ENCODE data around the gene C2orf66.

C2orf66 gene

DNA sequence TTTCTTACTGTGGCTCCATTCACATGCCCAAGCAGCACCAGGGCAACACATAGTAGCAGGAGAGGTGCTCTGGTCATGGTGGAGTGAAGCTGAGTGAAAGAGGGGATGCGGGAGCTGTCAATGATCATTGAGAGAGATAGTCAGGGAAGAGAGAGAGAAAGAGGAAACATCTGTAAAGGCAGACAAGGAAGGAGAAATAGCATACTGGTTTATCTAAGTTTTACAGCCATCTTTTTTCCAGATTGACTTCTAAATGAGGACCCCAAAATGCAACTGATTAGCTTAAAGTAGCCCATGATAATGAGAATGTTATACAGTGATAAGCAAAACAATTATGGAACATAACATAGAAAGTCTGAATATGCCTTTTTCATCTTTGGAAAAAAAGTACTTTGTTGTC, at the start of gene C2orf66:
C2orf66 (minus strand) TSS at position 96 of the 400 bp plus-strand sequence; CDS start at position 77, 19 bp downstream.
- no peak for DNase-seq (ENCODE audit: low read depth, low spot score)

DNA sequence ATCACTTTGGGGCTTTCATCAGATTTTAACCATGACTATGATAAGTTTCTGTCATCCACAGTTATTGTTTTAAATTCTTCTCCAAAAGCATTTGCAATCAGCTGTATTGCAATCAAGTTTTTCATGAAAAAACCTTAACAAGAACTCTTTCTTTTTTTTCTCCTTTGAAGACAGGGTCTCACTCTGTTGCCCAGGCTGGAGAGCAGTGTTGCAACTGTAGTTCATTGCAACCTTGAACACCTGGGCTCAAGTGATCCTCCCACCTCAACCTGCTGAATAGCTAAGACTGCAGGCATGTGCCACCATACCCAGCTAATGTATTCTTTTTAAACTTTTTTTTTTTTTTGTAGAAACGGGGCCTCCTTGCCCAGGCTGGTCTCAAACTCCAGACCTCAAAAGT, 45.5 kb upstream of the C2orf66 start:
- DNase-seq (ENCODE audit: low read depth, low spot score), result no peak

DNA sequence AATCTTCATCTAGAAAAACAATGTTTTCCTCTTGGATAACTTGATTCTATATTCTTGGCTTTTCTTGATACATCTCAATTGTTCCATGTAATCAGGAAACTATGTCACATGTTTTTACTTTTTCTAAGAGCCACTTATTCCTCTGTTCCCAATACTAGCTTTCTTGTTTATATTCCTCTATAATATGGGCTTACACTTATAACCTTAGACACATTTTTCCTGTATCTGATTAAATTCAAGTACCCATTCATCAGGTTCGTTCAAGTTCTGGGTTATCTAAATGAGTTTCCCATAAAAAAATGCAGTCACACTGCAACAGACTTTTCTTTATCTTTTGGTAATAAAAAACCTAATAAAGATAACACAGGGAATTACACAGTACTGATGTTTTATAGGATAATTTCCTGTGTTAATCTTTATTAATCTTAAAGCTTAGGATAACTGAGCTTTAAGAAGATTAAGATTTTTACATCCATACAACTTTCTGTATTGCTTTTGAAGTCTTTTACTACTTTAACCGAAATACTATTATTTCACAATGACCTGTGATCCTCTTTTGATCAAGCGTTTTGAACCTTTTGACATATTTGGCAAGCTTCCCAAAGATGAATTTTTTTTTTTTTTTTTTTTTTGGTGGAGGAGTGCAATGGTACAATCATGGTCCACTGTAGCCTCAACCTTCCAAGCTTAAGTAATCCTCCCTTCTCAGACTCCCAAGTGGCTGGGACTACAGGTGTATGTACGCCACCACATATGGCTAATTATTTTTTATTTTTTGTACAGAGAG, 44.3 kb upstream of the C2orf66 start:
- DNase-seq (ENCODE audit: low read depth, low spot score), result no peak

DNA sequence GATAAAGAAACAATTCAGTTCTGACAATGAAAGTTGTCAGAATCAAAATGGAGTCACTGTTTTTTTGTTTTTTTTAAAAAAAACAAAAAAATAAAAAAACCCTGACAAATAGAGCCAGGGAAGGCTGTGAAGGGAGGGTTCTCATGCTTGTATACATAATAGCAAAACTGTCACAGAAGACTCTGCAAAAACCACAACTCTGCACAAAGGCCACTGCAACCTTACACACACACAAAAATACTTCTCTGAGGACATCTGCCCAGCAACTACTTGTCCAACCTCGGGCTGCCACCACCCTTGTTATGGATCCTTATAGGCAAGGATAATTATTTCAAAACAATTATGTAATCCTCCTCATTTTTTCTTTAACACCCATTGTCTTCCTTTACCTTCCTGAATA, 41.9 kb upstream of the C2orf66 start:
- no peak for DNase-seq (ENCODE audit: low read depth, low spot score)

DNA sequence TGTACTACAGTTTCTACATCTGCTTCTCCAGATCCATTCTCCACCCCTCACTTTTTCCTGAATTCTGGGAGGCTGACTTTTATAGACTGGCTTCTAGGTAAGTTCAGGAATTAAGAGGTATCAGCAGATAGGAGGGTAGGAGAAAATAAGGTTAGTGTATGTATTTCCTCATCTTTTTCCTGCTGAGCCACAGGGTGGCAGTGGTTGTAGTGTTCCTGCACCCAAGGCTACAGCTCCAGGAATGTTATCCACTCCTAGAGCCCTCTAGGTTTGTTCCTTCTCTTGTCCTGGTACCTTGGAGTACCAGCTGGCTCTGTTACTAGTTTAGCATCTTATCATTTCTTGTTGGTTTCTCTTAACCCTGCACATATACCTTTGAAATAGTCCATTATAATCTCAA, 40.7 kb upstream of the C2orf66 start:
- no peak for DNase-seq (ENCODE audit: low read depth, low spot score)

DNA sequence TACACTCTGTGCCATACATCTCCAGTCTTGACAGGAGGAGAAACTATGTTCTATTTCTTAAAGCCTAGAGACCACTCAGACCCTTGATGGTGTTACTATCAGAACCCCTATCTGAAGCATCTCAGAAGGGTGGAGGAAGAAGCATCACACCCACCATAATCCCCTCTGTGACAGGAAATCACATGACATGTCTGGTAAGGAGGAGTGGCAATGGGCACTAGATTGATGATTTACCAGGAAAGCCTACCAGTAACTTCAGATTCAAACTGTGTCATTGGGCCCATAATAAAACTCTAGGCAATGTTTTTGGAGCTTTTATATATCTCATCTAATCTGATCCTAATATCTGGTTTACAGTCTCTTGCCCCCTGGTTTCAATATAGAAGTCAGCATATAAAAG, 37.1 kb upstream of the C2orf66 start:
- DNase-seq (ENCODE audit: low read depth, low spot score), result no peak

DNA sequence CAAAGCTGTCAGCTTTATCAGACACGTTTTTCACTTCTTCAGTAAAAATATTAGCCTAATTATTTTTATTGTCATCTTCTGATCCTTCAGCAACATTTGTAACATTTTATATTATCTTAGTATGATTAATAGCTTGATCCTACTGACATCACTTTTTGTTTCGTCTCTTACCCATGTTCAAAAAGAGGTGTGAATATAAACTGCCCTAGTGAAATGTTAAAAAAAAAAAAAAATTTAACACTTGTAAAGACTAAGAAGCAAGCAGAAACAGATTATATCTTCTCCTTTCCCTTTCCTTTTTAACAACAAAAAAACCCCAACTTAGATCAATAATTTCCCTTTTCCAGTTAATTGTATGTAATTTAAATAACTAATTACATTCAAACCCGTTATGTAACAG, 36.2 kb upstream of the C2orf66 start:
- DNase-seq (ENCODE audit: low read depth, low spot score), result no peak

DNA sequence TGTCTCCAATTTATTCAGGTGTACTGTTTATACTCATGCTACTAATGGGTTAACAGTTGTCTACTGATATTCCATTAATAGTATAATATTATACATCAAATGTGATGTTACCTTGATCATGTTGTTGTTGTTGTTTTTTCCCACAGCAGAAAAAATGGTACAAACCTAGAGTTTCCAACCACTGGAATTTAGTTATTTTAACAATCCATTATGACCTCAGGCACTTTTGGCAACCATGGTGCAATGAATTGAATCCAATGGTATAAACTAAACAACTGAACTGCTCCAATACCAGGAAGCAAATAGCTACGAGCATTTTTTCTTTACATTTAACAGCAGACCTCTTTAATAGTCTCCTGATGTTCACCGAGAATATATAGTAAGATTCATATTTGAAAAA, 31.0 kb upstream of the C2orf66 start:
- no peak for DNase-seq (ENCODE audit: low read depth, low spot score)

DNA sequence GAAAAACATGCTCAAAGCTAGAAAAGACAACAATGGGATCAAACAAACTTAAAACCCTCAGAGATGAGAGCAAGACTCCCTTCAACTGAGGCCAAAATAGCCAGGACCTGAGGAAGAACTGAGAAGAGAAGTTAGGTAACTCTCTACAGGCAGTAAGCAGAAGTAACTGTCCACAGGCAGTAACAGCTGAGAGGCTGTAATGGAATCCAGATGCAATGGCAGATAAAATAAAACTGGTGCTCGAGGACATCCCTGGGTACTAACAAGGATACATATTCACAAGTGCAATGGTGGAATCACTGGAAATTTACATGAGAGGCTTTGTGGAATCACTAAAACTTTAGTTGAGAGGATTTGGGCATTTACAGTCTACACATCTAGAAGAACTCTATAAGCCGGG, 30.4 kb upstream of the C2orf66 start:
- no peak for DNase-seq (ENCODE audit: low read depth, low spot score)

DNA sequence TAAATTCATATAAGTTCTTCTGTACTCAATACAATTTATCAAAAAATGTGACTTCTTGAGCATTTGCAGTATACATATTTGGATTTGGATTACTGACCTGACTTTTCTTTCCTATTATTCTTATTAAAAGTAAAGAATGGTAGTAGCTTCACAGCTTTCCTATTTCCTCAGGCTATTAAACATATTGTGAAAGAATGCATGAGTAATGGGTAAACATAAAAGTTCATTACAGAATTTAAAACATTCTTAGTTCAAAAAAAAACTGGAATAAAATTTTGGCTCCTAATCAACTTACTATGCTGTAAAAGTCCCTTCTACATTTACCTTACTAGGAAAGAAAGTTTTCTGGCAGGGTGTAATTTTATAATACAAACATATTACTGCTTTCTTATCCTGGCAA, 27.3 kb upstream of the C2orf66 start:
- DNase-seq (ENCODE audit: low read depth, low spot score), result no peak

DNA sequence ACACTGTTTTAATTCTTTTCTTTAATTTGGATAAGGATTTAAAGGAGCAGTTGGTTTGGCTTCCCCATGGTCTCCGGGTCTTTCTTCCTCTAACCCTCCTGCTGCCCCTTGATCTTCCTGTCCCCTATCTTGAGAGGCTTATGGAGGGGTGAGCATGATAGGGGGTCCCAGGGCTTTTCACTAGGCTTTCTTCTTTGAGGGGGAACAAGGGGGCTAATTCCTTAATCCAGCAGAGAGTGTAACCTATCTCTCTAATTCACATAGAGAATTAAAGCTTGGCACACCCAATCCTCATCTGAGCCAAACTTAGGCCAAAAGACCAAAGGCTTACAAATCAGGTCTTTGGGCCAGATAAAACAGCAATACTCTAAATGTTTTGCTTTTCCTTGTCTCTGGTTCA, 21.5 kb upstream of the C2orf66 start:
- DNase-seq (ENCODE audit: low read depth, low spot score), result no peak

DNA sequence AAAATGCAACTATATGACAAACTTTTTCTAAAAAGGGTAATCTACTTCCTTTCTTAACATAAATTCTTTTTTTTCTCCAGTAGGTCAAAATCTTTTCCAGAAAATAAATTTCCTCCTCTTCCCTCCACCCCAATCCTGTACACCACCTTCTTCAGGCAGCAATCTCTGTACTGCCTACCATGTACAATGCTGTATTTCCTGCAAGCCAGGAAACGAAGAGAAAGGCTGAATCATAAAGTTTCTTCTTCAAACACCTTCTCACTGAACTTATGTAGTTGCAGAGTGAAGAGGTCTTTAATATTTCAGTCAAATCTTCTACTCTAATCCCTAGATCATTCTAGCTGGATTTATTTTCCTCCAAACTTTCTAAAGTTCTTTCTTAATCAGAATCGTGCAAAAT, 18.2 kb upstream of the C2orf66 start:
- no peak for DNase-seq (ENCODE audit: low read depth, low spot score)

DNA sequence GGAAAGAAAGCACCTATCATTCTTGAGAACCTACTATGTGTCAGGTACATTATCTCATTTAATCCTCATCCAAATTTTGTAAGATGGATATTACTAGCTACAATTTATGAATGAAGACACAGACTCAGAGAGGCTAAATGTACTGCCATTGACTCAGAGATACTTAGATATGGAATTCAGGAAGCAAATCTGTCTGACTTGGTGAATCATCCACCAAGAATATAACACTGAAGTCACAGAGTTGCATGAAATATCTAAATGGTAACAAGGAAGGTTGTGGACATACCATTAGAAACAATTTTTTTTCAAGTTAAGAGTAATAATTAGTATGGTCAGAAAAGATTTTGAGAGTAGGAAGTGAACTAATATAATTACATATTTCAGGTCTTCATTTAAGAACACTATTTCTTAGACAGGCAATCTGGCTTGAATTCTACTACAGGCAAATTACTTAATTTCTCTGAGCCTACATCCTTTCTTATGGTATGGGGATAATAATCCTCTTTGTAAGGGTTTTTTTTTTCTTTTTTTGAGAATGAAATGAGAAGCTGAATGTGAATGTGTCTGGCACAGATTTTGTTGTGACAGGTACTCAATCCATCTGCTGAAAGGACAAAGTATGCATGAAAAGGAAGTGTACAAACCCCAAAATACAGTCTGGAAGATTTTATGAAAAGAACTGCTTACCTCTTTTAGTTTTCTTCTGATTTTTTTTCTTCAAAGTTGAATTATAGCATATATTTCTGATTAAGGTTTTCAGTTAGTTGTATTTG, 14.8 kb upstream of the C2orf66 start:
- no peak for DNase-seq (ENCODE audit: low read depth, low spot score)

DNA sequence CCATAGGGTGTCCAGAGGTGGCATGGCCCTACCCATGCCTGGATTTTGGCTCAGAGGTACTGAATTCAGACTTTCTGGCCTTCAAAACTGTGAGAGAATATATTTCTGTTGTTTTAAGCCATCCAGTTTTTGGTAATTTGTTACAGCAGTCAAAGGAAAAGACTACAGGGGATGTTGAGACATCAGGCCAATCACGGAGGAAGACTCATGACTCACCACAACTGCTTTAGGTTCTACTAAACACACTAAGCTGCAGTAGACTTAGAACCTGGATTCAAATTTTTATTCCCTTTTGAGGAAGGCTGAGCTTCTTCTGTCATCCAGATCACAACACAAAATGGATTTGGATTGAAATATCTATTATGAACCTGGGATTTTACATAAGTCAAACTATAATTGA, 12.0 kb upstream of the C2orf66 start:
- no peak for DNase-seq (ENCODE audit: low read depth, low spot score)

DNA sequence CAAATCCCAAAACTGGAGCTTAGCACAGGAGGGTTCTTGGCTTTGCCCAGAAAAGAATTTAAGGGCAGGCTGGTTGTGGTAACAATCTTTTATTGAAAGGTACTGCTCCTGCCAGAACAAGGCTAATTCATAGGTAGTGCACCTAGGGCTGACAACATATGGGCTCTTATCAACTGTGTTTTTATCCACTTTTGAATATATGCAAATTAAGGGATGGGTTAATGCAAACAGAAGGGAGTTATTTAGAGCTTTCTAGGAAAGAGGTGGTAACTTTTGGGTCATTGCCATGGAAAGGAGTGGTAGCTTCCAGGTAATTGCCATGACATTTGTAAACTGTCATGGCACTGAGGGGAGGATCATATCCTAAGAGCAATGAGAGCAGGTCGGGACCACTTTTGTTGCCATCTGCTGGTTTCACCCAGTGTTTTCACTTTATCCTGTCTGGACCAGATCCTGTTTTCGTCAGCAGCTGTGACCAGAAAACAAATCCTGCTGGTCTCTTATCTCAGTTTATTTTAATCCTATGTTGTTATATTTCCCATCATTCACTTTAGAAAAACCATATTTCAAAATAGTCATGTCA, 981 bp downstream of the C2orf66 start:
- no peak for DNase-seq (ENCODE audit: low read depth, low spot score)

DNA sequence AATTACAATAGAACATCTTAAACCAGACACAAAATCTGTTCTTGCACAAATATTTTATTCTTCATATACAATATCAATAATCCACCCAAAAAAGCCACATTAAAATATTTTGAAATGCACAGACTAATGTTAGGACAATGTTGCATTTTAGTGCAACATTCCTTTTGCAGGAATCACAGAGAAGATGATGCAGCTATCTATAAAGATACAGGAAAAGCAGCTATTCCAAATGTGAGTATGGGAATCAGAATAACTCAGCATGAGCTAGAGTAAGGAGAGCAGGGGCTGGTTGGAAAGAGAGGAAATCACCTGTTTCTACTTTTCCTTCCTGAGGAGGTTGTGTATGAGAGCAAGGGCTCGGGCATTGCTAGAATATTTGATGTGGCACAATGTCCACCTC, 4.8 kb downstream of the C2orf66 start:
- DNase-seq (ENCODE audit: low read depth, low spot score), result no peak

DNA sequence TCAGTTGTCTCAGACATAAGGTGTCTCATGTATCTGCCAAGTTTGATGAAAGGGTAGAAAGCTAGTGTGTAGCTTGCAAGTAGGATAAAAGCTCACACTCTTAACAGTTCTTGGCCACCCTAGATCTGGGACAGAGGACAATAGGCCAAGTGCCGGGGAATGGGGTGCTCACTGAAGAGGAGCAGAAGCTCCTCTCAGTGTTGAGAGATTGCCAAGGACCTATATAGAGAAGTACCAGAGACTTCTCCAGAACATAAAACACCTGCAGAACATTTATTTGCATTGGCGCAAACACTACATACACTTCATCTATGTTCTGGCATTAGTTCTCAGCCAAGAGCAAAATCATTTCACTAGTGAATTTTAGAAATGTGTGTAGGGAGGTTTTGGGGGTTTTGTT, 6.8 kb downstream of the C2orf66 start:
- DNase-seq (ENCODE audit: low read depth, low spot score), result no peak

DNA sequence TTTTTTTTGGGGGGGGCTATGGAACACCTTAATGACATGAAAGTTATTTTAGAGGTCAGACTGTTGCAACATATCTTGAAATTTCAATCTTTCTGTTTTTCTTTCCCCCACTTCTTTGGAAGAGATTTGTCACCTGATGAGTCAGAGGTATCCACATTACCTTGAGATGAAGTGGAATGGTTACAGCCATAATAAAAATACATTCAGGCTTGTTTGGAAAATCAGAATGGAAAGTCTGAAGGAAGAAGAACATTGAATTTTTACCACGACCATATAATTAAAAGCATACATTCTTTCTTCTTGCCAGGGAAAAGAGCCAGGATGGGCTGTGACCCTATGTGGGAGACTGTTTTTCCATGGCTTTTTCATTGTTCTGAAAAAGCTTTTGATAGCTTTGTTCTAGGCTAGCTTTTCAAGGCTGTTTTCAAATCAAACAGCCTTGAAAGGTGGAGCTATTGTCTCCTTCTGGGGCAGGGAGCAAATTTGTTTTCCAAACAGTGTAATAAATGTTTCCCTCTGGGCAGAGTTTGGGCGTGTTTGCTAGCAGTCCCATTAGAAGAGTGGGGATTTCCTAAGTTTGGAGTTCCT, 7.4 kb downstream of the C2orf66 start:
- no peak for DNase-seq (ENCODE audit: low read depth, low spot score)

DNA sequence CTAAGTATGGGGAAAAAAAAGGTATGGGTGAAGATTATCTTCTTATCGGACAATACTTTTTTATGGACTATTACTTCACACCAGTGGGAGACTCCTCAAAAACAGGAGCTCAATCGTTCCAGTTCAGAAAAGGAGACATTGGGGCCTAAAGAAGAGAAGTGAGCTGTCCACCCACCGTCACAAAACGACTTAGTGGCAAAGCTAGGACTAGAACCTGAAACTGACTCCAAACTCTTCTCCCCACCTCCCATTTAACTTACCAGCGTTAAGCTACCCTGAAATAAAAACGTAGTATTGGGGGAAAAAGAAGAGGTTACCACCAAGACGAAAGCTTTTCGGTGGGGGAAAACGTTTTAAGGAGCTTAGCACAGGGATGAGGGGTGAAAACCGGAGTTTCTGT, 10.2 kb downstream of the C2orf66 start:
- no peak for DNase-seq (ENCODE audit: low read depth, low spot score)

DNA sequence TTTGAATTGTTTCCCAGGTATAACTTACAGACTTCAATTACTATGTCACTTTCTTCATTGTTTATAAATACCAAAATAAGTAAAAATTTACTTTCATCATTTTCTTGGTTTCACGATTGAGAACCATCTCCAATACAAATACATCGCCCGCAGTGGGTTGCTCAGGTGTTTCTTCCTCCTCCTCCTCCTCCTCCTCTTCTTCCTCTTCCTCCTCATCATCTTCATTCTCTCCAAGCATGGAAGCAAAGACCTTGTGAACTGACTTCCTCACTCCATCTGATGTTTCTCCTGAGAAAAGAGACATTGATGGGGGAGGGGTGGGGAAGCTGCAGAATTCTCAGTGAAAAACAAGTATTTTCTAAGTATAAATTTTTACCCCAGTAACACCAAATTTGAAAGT, 16.3 kb downstream of the C2orf66 start:
- no peak for DNase-seq (ENCODE audit: low read depth, low spot score)

DNA sequence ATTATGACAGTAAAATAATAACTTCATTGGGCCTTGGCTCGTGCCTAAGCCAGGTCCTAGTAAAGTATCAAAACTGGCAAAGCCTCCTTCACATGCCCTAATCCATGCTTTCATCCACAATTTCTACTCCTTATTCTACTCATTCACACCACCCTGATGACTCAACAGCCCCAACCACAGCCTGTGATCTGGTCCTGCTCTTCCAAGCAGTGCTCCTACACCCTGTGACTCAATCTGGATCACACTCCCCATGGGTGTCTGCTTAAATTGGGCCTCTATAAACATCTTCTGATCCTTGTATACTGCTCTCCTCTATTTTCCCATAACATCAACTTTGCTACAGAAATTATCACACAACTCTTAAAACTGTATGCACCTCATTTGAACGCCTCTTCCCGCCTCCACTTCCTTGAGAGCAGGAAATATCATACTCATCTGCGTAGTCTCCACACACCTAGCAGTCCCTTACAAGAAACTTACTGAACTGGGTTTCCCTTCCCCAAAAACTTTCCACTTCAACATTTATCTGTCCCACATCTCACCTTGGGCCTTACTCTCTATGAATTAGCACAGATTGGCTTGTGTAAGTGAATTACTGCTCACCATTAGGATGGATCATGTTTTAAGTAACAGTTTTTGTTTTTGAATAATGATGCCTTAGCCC, 25.6 kb downstream of the C2orf66 start:
- no peak for DNase-seq (ENCODE audit: low read depth, low spot score)

DNA sequence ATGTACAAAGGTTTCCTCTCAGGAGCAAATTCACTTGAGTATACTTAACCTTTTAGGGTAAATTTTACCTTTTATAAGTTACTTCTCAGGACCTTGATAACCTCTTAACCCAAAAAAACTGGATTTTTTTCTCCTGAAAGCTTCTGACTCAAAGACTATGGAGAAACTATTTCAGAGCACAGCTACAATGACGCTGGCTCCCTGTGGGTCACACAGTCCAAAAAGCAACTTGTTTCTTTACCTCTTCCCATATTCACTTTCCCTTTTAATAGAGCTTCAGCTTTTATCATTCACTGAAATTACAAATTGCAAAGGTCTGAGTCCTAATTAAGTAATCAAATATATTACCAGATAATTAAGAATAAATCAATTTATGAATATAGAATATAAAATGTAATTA, 42.1 kb downstream of the C2orf66 start:
- DNase-seq (ENCODE audit: low read depth, low spot score), result no peak

All from activated naive CD8-positive, alpha-beta T cell treated with anti-CD3 and anti-CD28 coated beads, Interleukin-2, amount 50 U/mL, for 16 hours (primary cell).